ENCODE data around the gene LRRK2.
"Not testable (repeated sequence)": the region's sequence is repeated elsewhere in the genome, so short reads cannot be mapped to it uniquely, and the experiment has no call there.

Gene LRRK2

GRCh38 chr12:40224439-40225291 is at the start of gene LRRK2:
LRRK2 (plus strand) TSS chr12:40224997; CDS start chr12:40225132, 135 bp downstream.
- DNase-seq: no peak

- DNase-seq: no peak
Observed at GRCh38 chr12:40175045-40175444, 49.8 kb upstream of the LRRK2 start.

- DNase-seq: no peak
Observed at GRCh38 chr12:40175489-40175888, 49.3 kb upstream of the LRRK2 start.

DNA sequence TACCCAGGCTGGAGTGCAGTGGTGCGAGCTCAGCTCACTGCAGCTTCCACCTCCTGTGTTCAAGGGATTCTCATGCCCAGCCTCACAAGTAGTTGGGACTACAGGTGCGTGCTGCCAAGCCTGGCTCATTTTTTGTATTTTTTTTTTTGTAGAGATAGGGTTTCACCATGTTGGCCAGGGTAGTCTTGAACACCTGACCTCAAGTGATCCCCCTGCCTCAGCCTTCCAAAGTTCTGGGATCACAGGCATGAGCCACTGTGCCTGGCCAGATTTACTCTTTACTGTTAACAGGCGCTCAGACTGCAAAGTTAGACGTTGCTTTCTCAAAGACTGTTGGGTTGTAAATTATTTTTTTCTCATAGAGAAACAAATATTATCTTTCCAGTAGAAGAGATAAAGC is 46.1 kb upstream of the LRRK2 start:
- DNase-seq: no peak

- DNase-seq: no peak
Observed at GRCh38 chr12:40181490-40181889, 43.3 kb upstream of the LRRK2 start.

- no peak for DNase-seq
Observed at GRCh38 chr12:40183715-40184114, 41.1 kb upstream of the LRRK2 start.

GRCh38 chr12:40184493-40185302 is 40.1 kb upstream of the LRRK2 start:
- no peak for DNase-seq

DNA sequence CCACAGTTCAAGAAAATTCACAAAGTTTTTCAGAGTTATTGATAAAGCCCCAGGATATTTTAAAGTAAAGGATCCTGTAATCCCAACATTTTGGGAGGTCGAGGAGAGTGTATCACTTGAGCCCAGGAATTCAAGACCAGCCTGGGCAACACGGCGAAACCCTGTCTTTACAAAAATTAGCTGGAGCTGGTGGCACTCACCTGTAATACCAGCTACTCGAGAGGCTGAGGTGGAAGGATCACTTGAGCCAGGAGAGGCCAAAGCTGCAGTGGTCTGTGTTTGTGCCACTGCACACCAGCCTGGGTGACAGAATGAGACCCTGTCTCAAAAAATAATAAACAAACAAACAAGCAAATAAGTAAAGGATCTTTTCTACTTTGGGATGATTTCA is 39.5 kb upstream of the LRRK2 start:
- no peak for DNase-seq

- DNase-seq: no peak
Observed at GRCh38 chr12:40188558-40189320, 36.1 kb upstream of the LRRK2 start.

DNA sequence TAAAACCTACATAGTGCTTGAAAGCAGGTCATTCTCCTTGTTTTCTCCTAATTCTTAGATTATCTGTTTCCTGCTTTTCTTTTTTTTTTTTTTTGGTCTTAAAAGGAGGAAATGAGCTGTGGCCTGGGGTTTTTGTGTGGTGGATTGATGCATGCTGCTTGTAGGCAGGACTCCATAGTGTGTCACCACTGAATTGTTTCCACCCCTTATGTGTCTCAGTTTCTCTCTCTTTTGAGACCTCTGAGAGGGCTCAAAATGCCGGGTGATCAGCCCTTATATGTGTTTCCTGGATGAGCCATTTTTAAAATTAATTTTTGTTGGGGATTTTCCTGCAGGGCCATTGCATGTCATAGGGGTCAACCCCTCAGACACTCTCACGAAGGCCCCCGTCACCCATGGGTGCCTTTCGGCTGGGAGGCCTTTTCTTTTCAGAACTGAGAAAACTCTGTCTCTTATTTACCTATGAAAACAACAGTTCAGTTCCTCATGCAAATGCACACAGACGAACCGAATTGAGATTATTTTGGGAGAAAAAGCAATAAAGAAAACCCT is 32.0 kb upstream of the LRRK2 start:
- DNase-seq: no peak

GRCh38 chr12:40194846-40195245 is 30.0 kb upstream of the LRRK2 start:
- no peak for DNase-seq

GRCh38 chr12:40197590-40197989 is 27.2 kb upstream of the LRRK2 start:
- DNase-seq: no peak

DNA sequence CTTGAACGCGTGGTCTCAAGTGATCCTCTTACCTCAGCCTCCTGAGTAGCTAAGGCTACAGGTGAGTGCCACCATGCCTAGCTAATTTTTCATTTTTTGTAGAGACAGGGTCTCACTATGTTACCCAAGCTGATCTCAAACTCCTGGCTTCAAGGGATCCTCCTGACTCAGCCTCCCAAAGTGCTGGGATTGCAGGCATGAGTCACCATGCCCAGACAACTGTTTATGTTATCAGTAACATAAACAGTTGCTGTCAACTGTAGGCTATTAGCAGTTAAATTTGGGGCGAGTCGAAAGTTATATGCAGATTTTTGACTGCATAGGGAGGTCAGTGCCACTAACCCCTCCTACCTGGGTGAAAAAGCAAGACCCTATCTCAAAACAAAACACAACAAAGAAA is 26.2 kb upstream of the LRRK2 start:
- DNase-seq: no peak

- DNase-seq: no peak
Observed at GRCh38 chr12:40202095-40203059, 22.4 kb upstream of the LRRK2 start.

GRCh38 chr12:40203060-40203430 is 21.8 kb upstream of the LRRK2 start:
- no peak for DNase-seq

DNA sequence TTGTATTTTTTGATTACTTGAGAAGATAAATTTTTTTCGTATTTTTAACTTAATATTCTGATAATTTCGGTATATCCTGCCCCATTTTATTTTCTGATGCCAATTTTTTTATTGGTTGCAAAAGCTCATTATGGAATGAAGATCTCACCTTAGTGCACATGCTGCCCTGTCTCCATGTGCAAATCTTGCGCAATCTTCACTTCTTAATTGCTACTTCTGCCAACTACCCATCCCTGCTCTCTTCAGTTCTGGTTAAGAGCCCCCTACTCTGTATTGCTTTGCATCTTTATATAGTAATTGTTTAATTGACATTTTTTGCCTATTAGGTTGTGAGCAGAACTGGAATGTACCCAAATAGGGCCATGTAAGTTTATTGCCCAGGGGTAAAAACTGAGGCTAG is 20.5 kb upstream of the LRRK2 start:
- DNase-seq: no peak

DNA sequence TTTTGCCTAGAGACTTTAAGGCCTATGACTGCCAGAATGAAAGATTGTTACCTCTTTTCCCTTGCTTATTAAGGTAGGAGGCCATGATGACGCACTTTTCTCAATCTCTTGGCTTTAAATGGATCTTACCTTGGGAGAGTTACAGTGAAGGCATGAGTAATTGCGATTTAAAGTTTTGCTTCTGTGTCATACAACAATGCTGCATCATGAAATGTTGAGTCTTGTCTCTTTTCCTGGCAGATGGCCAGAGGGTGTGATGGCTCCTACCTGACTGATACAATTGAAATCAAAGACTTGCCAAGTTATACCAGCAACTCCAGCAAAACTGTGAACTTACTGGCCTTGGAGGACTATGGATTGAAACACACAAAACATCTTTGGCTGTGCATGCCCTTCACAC is 17.2 kb upstream of the LRRK2 start:
- no peak for DNase-seq

GRCh38 chr12:40208707-40209446 is 15.9 kb upstream of the LRRK2 start:
- DNase-seq: no peak

DNA sequence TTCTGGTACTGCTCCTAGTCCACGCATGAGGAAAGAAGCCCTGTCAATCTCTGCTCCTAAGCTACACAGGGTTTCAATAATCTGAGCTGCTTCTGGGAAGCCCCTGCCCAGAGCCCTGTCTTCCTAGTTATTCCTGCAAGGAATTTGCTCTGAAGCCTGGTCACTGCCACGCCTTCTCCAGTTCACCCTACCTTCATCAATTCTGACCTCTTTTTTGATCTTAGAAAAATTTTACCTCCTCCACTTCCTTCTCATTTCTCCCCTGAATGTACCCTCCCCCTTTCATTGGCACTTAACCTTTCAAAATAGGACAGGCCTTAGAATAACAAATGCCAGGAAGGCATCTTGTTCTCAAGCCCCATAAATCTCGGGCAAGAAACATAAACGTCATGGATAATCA is 14.9 kb upstream of the LRRK2 start:
- DNase-seq: no peak

GRCh38 chr12:40211186-40211585 is 13.6 kb upstream of the LRRK2 start:
- DNase-seq: not testable (repeated sequence)

GRCh38 chr12:40212566-40212965 is 12.2 kb upstream of the LRRK2 start:
- no peak for DNase-seq

Data from SHP77 treated with DMSO at 0.1 percent for 48 hours (cell line).